IMR-90 (cell line): ENCODE results near the gene USP43. TPM values are rescaled to one million over a fixed set of nuclear protein-coding genes. Genes with fewer than 3 reads are reported as not detected.

Experiments
- ATAC-seq: fragments of 200-7000 bp; cut with Tn5 transposase; 2 replicates; pipeline ENCODE4 v1.9.1; 2020; ENCODE audit warnings: low read depth, mild to moderate bottlenecking, moderate library complexity
- BruUV-seq: library from RNA; stranded (reverse); fragments of 400-500 nt; replicated peaks from 2 replicates; lab custom pipeline; 2021; lab: Mats Ljungman, UMichigan
- CTCF ChIA-PET: fragments of 300-600 bp; formaldehyde crosslinking; extraction: SDS; loops from one replicate; lab custom pipeline; 2021; ENCODE audit warnings: antibody characterized with exemption; lab: Yijun Ruan, JAX
- POLR2A ChIA-PET: fragments of 300-600 bp; sonication (Branson Sonifier 250); formaldehyde crosslinking; loops from one replicate; lab custom pipeline; 2022; ENCODE audit warnings: antibody characterized with exemption; ENCODE audit not compliant: unreplicated experiment; lab: Charles Lee
- DNase-seq: peaks from one replicate; pipeline ENCODE4 v3.0.0; 2013
- H2AFZ ChIP-seq: replicated peaks from 2 replicates; pipeline ENCODE3; 2013; ENCODE audit warnings: low read length, mild to moderate bottlenecking; ENCODE audit not compliant: poor library complexity
- H2AK5ac ChIP-seq: 2 replicates; pipeline ENCODE4 v1.6.1; 2013; ENCODE audit warnings: low read depth, low read length, inconsistent platforms
- H2AK9ac ChIP-seq: replicated peaks from 2 replicates; pipeline ENCODE3; 2013; ENCODE audit warnings: mild to moderate bottlenecking, low read depth, low read length, moderate library complexity; ENCODE audit not compliant: poor library complexity
- H2BK120ac ChIP-seq: 2 replicates; pipeline ENCODE4 v1.6.1; 2013; ENCODE audit warnings: low read depth, low read length, inconsistent platforms
- H2BK15ac ChIP-seq: 3 replicates; pipeline ENCODE4 v1.6.1; 2013; ENCODE audit warnings: low read depth, low read length, inconsistent platforms
- H2BK20ac ChIP-seq: 2 replicates; pipeline ENCODE4 v1.6.1; 2013; ENCODE audit warnings: low read depth, mild to moderate bottlenecking, inconsistent platforms, low read length, moderate library complexity
- H2BK5ac ChIP-seq: 2 replicates; pipeline ENCODE4 v1.6.1; 2013; ENCODE audit warnings: mild to moderate bottlenecking, low read depth, low read length, inconsistent platforms; ENCODE audit not compliant: poor library complexity, severe bottlenecking
- H3K14ac ChIP-seq: replicated peaks from 2 replicates; pipeline ENCODE4 v1.6.1; 2013; ENCODE audit warnings: low read depth, low read length, inconsistent platforms
- H3K18ac ChIP-seq: 2 replicates; pipeline ENCODE4 v1.6.1; 2013; ENCODE audit warnings: low read depth, low read length, control low read depth
- H3K23ac ChIP-seq: 2 replicates; pipeline ENCODE4 v1.6.1; 2013; ENCODE audit warnings: low read depth, low read length, inconsistent platforms
- H3K27ac ChIP-seq: 2 replicates; pipeline ENCODE4 v1.5.1; 2013; ENCODE audit warnings: mild to moderate bottlenecking, control low read depth, low read length; ENCODE audit not compliant: insufficient read depth
- H3K27me3 ChIP-seq: 2 replicates; pipeline ENCODE4 v1.6.1; 2013; ENCODE audit warnings: low read length; ENCODE audit not compliant: control insufficient read depth, insufficient read depth
- H3K36me3 ChIP-seq: 2 replicates; pipeline ENCODE4 v1.6.1; 2013; ENCODE audit warnings: low read length, mixed read lengths; ENCODE audit not compliant: control insufficient read depth, insufficient read depth
- H3K4ac ChIP-seq: 2 replicates; pipeline ENCODE4 v1.6.1; 2013; ENCODE audit warnings: low read depth, low read length, inconsistent platforms
- H3K4me1 ChIP-seq: 2 replicates; pipeline ENCODE4 v1.6.1; 2013; ENCODE audit warnings: low read length, mixed read lengths; ENCODE audit not compliant: control insufficient read depth, insufficient read depth
- H3K4me2 ChIP-seq: 2 replicates; pipeline ENCODE4 v1.6.1; 2013; ENCODE audit warnings: low read depth, mild to moderate bottlenecking, control low read depth, low read length, moderate library complexity
- H3K4me3 ChIP-seq: 2 replicates; pipeline ENCODE4 v1.5.1; 2013; ENCODE audit warnings: low read depth, mild to moderate bottlenecking, control low read depth, low read length, moderate library complexity; ENCODE audit not compliant: insufficient read depth
- H3K56ac ChIP-seq: 2 replicates; pipeline ENCODE4 v1.6.1; 2013; ENCODE audit warnings: low read length, inconsistent platforms; ENCODE audit not compliant: insufficient read depth; ENCODE audit errors: extremely low read depth
- H3K79me1 ChIP-seq, 2 experiments: 2 replicates each; pipeline ENCODE4 v1.6.1; 2013; ENCODE audit warnings: low read length in 2 of 2, inconsistent platforms in 1 of 2, low read depth in 1 of 2
- H3K9ac ChIP-seq: 2 replicates; pipeline ENCODE4 v1.6.1; 2013; ENCODE audit warnings: low read depth, low read length, control low read depth
- H3K9me1 ChIP-seq: 2 replicates; pipeline ENCODE4 v1.6.1; 2013; ENCODE audit warnings: low read length, inconsistent platforms; ENCODE audit not compliant: insufficient read depth
- H3K9me3 ChIP-seq: 2 replicates; pipeline ENCODE4 v1.6.1; 2013; ENCODE audit warnings: low read length; ENCODE audit not compliant: control insufficient read depth, insufficient read depth
- H4K20me1 ChIP-seq: 2 replicates; pipeline ENCODE4 v1.6.1; 2013; ENCODE audit warnings: low read length, inconsistent platforms; ENCODE audit not compliant: insufficient read depth
- H4K5ac ChIP-seq: 2 replicates; pipeline ENCODE4 v1.6.1; 2013; ENCODE audit warnings: mild to moderate bottlenecking, low read depth, low read length, control low read depth
- H4K8ac ChIP-seq, 2 experiments: 2 replicates each; pipeline ENCODE4 v1.6.1; 2013; ENCODE audit warnings: low read depth in 2 of 2, low read length in 2 of 2, control low read depth in 1 of 2, inconsistent platforms in 1 of 2
- H4K91ac ChIP-seq: 2 replicates; pipeline ENCODE4 v1.6.1; 2013; ENCODE audit warnings: low read depth, low read length, inconsistent platforms; ENCODE audit not compliant: insufficient read depth
- BHLHE40 ChIP-seq: fragments of 150-350 bp; IDR thresholded peaks from 2 replicates; pipeline ENCODE4 v1.6.1; 2016; ENCODE audit warnings: mild to moderate bottlenecking, low read depth, low read length
- FOS ChIP-seq: fragments of 150-350 bp; IDR thresholded peaks from 2 replicates; pipeline ENCODE4 v1.6.1; 2016; ENCODE audit warnings: low read depth, low read length
- MAFK ChIP-seq: IDR thresholded peaks from 2 replicates; pipeline ENCODE4 v1.6.1; 2012; ENCODE audit warnings: low read depth, low read length, improper control_type of control experiment
- MAZ ChIP-seq: IDR thresholded peaks from 2 replicates; pipeline ENCODE4 v1.6.1; 2012; ENCODE audit warnings: low read depth, mild to moderate bottlenecking, low read length, improper control_type of control experiment, moderate library complexity, borderline replicate concordance
- MXI1 ChIP-seq: IDR thresholded peaks from 2 replicates; pipeline ENCODE4 v1.6.1; 2012; ENCODE audit warnings: low read depth, mild to moderate bottlenecking, low read length, moderate library complexity, borderline replicate concordance
- NFE2L2 ChIP-seq: fragments of 150-350 bp; IDR thresholded peaks from 2 replicates; pipeline ENCODE4 v1.6.1; 2016; ENCODE audit warnings: low read depth, mild to moderate bottlenecking, low read length
- POLR2A ChIP-seq: IDR thresholded peaks from 2 replicates; pipeline ENCODE4 v1.6.1; 2012; ENCODE audit warnings: mild to moderate bottlenecking, low read depth, low read length
- WGBS, 2 experiments: methylation state at CpG; one replicate each; pipeline versions ENCODE4 v1.1.5 to v1.1.7; 2013; ENCODE audit warnings: missing lambda C conversion rate in 2 of 2; ENCODE audit not compliant: insufficient read length in 1 of 2; ENCODE audit errors: extremely low coverage in 2 of 2; 5-methylcytosine and 5-hydroxymethylcytosine counted together
- dilution Hi-C: fragments of 300-500 bp; cut with HindIII; formaldehyde crosslinking; loops from one replicate; pipeline ENCODE4 v1.14.3; 2018; ENCODE audit warnings: low sequenced_read_pairs; ENCODE audit not compliant: unreplicated experiment
- in situ Hi-C: fragments of 300-500 bp; cut with MboI; formaldehyde crosslinking; loops from 3 replicates; pipeline ENCODE4 v1.14.3; 2019; ENCODE audit warnings: low sequenced_read_pairs, inconsistent platforms, mixed read lengths
- intact Hi-C: fragments of 100-400 bp; cut with micrococcal nuclease; formaldehyde crosslinking; loops from 2 replicates; pipeline ENCODE4 v1.10.0; 2022
- polyA plus RNA-seq, 3 experiments: library from polyadenylated mRNA; depleted of rRNA; stranded (reverse); fragments of >200 nt; gene quantifications; 2 replicates each; pipeline ENCODE4 v1.2.3, GENCODE V29; 2012; ENCODE audit warnings: low replicate concordance in 1 of 3
- total RNA-seq: library from RNA; depleted of rRNA; stranded (reverse); fragments of >200 nt; gene quantifications from 2 replicates; pipeline ENCODE4 v1.2.3, GENCODE V29; 2012
- TF ChIP-seq, protein P1 (sequence below): conservative IDR thresholded peaks from 2 replicates; pipeline ENCODE4 v1.5.1; 2012; ENCODE audit warnings: mild to moderate bottlenecking, low read depth, low read length, improper control_type of control experiment
- TF ChIP-seq, protein P2 (sequence below): fragments of 150-350 bp; IDR thresholded peaks from 2 replicates; pipeline ENCODE4 v1.6.1; 2016; ENCODE audit warnings: low read depth, mild to moderate bottlenecking, low read length, moderate library complexity, borderline replicate concordance

USP43 gene
- total and polyA plus RNA-seq, 2 of the 4 experiments (the other 2 are of a cell fraction): not detected

- Histone ChIP-seq H3K9ac (no peak overlapping the region), H2BK120ac (no peak overlapping the region)
- dilution Hi-C loops: no loop called here
These were observed 12.6 kb upstream of the USP43 start for GRCh38 chr17:9632741-9633140.

More at GRCh38 chr17:9632741-9633140, 12.6 kb upstream of the USP43 start:
- H3K14ac ChIP-seq: no peak overlapping the region
- no peak overlapping the region for H4K91ac ChIP-seq
- no peaks in the 10 kb centered on the region for H3K36me3 ChIP-seq
- TF ChIP-seq BHLHE40 (no peak), NFE2L2 (no peak), POLR2A (no peak), MAZ (no peak), FOS (no peak), MXI1 (no peak), MAFK (no peak)
- TF ChIP-seq, protein P1, sequence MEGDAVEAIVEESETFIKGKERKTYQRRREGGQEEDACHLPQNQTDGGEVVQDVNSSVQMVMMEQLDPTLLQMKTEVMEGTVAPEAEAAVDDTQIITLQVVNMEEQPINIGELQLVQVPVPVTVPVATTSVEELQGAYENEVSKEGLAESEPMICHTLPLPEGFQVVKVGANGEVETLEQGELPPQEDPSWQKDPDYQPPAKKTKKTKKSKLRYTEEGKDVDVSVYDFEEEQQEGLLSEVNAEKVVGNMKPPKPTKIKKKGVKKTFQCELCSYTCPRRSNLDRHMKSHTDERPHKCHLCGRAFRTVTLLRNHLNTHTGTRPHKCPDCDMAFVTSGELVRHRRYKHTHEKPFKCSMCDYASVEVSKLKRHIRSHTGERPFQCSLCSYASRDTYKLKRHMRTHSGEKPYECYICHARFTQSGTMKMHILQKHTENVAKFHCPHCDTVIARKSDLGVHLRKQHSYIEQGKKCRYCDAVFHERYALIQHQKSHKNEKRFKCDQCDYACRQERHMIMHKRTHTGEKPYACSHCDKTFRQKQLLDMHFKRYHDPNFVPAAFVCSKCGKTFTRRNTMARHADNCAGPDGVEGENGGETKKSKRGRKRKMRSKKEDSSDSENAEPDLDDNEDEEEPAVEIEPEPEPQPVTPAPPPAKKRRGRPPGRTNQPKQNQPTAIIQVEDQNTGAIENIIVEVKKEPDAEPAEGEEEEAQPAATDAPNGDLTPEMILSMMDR: no peak
- TF ChIP-seq, protein P2, sequence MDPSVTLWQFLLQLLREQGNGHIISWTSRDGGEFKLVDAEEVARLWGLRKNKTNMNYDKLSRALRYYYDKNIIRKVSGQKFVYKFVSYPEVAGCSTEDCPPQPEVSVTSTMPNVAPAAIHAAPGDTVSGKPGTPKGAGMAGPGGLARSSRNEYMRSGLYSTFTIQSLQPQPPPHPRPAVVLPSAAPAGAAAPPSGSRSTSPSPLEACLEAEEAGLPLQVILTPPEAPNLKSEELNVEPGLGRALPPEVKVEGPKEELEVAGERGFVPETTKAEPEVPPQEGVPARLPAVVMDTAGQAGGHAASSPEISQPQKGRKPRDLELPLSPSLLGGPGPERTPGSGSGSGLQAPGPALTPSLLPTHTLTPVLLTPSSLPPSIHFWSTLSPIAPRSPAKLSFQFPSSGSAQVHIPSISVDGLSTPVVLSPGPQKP: no peak
- H3K4me2 ChIP-seq: no peak overlapping the region
- H4K5ac ChIP-seq: no peak overlapping the region
- H3K4me3 ChIP-seq: no peak overlapping the region
- no peak overlapping the region for H4K8ac ChIP-seq
- POLR2A ChIA-PET: no interaction called here
- no peaks in the 10 kb centered on the region for H3K4me1 ChIP-seq
- no peak overlapping the region for H2AK9ac ChIP-seq
- H3K23ac ChIP-seq: no peak overlapping the region
- H3K27ac ChIP-seq: no peak overlapping the region
- H3K56ac ChIP-seq: no peak overlapping the region
- H2BK20ac ChIP-seq: no peak overlapping the region
- no peak overlapping the region for H2BK15ac ChIP-seq
- ATAC-seq: no peak
- no peak overlapping the region for H2BK5ac ChIP-seq
- in situ Hi-C loops: no loop called here
- no peak overlapping the region for H3K18ac ChIP-seq
- H3K79me1 ChIP-seq: no peaks in the 10 kb centered on the region
- peaks cover 9% of the 10 kb centered on the region for H3K9me3 ChIP-seq
- H3K27me3 ChIP-seq: no peaks in the 10 kb centered on the region
- no peaks in the 10 kb centered on the region for H4K20me1 ChIP-seq
- no peak overlapping the region for H2AK5ac ChIP-seq
- no peak overlapping the region for H2AFZ ChIP-seq
- WGBS, 2 experiments: no CpG with 5 or more reads among the region's 11 CpGs
- intact Hi-C loops: no loop called here
- H3K9me1 ChIP-seq: no peaks in the 10 kb centered on the region
- BruUV-seq: no TSS peak
- CTCF ChIA-PET: no interaction called here
- DNase-seq: no peak
- no peak overlapping the region for H3K4ac ChIP-seq
